Measurements from ENCODE around the gene TMOD4.

DNA sequence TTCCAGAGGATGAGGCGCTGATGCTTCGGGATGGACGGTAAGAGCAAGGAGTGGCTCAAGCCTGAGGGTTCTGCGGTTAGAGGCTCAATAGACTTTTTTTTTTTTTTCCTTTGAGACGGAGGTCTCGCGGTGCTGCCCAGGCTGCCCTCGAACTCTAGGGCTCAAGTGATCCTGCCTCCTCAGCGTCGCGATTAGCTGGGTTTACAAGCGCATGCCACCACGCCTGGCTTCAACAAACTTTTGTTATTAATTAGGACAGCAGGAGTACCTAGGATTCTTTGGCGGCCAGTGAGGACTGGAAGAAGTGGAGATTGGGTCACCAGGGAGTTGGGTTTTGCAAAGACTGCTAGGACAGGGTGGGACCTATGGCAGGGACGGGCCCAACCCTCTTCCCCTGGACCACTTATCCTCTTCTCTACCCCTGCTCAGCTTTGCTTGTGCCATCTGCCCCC, 9.2 kb downstream of the TMOD4 start:
- TF ChIP-seq NFYB (IDR thresholded peaks at IDR 0.05; ENCODE audit: extremely low read depth, insufficient read length): no peak
- TF ChIP-seq MAFF (IDR thresholded peaks at IDR 0.05; ENCODE audit: low read length): no peak
- TF ChIP-seq, protein P1, sequence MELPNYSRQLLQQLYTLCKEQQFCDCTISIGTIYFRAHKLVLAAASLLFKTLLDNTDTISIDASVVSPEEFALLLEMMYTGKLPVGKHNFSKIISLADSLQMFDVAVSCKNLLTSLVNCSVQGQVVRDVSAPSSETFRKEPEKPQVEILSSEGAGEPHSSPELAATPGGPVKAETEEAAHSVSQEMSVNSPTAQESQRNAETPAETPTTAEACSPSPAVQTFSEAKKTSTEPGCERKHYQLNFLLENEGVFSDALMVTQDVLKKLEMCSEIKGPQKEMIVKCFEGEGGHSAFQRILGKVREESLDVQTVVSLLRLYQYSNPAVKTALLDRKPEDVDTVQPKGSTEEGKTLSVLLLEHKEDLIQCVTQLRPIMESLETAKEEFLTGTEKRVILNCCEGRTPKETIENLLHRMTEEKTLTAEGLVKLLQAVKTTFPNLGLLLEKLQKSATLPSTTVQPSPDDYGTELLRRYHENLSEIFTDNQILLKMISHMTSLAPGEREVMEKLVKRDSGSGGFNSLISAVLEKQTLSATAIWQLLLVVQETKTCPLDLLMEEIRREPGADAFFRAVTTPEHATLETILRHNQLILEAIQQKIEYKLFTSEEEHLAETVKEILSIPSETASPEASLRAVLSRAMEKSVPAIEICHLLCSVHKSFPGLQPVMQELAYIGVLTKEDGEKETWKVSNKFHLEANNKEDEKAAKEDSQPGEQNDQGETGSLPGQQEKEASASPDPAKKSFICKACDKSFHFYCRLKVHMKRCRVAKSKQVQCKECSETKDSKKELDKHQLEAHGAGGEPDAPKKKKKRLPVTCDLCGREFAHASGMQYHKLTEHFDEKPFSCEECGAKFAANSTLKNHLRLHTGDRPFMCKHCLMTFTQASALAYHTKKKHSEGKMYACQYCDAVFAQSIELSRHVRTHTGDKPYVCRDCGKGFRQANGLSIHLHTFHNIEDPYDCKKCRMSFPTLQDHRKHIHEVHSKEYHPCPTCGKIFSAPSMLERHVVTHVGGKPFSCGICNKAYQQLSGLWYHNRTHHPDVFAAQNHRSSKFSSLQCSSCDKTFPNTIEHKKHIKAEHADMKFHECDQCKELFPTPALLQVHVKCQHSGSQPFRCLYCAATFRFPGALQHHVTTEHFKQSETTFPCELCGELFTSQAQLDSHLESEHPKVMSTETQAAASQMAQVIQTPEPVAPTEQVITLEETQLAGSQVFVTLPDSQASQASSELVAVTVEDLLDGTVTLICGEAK (IDR thresholded peaks at IDR 0.05): no peak
- TF ChIP-seq, protein P1 (CRISPR knock-in tag; IDR thresholded peaks at IDR 0.05): no peak
- TF ChIP-seq RBM22 (IDR thresholded peaks at IDR 0.05; ENCODE audit: low read depth, low read length, poor library complexity, severe bottlenecking): no peak
- no peak for TF ChIP-seq HCFC1 (IDR thresholded peaks at IDR 0.05; ENCODE audit: low read depth, low read length)
- no peak for TF ChIP-seq POU5F1 (IDR thresholded peaks at IDR 0.05; ENCODE audit: borderline replicate concordance, low read depth, low read length, partially characterized antibody)
- no peak for TF ChIP-seq ZSCAN29 (IDR thresholded peaks at IDR 0.05)
- no peak for TF ChIP-seq FOXA1 (IDR thresholded peaks at IDR 0.05; ENCODE audit: borderline replicate concordance)
